HepG2 (cell line): ENCODE measurements around the gene PGGT1B. TPM values are rescaled to one million over a fixed set of nuclear protein-coding genes. Genes with fewer than 3 reads are reported as not detected.

Experiments used
- CBX2 ChIP-seq, 2 experiments: fragments of 200-600 bp in 1 of 2; sonication (generic); formaldehyde crosslinking in 1 of 2; IDR thresholded peaks; 2 replicates each; pipeline versions ENCODE4 v1.7.0 to v1.8.1; 2018 to 2022; ENCODE audit warnings: low read depth in 2 of 2, low read length in 1 of 2, mild to moderate bottlenecking in 1 of 2, missing genetic modification reagents in 1 of 2
- CEBPZ ChIP-seq: IDR thresholded peaks from 2 replicates; pipeline ENCODE4 v1.6.1; 2012; ENCODE audit warnings: low read length, improper control_type of control experiment
- GATAD1 ChIP-seq: IDR thresholded peaks from 2 replicates; pipeline ENCODE4 v1.6.1; 2016; ENCODE audit warnings: missing genetic modification reagents, missing compliant biosample characterization
- HMGXB4 ChIP-seq, 2 experiments: sonication (generic) in 1 of 2; formaldehyde crosslinking in 1 of 2; IDR thresholded peaks; 2 replicates each; pipeline versions ENCODE4 v1.4.0 to v1.6.1; 2018 to 2020; ENCODE audit warnings: missing genetic modification reagents in 2 of 2, borderline replicate concordance in 1 of 2, low read depth in 1 of 2, mild to moderate bottlenecking in 1 of 2, missing biosample characterization in 1 of 2
- LRRFIP1 ChIP-seq: sonication (generic); formaldehyde crosslinking; conservative IDR thresholded peaks from 2 replicates; pipeline ENCODE4 v1.4.0; 2020; ENCODE audit warnings: missing genetic modification reagents
- MIXL1 ChIP-seq: IDR thresholded peaks from 2 replicates; pipeline ENCODE4 v1.6.1; 2016
- POLR2A ChIP-seq, 2 experiments: IDR thresholded peaks; 2 replicates each; pipeline ENCODE4 v1.6.1; 2011; ENCODE audit warnings: low read depth in 2 of 2, low read length in 2 of 2, mild to moderate bottlenecking in 1 of 2, moderate library complexity in 1 of 2; ENCODE audit not compliant: insufficient read depth in 1 of 2
- RELA ChIP-seq: sonication (generic); formaldehyde crosslinking; IDR thresholded peaks from 2 replicates; pipeline ENCODE4 v1.4.0; 2020; ENCODE audit warnings: missing genetic modification reagents
- RFXANK ChIP-seq: IDR thresholded peaks from 2 replicates; pipeline ENCODE4 v1.6.1; 2016
- SNAPC2 ChIP-seq: sonication (generic); formaldehyde crosslinking; IDR thresholded peaks from 2 replicates; pipeline ENCODE4 v1.8.1; 2022; ENCODE audit warnings: mild to moderate bottlenecking, missing genetic modification reagents
- ZBTB3 ChIP-seq: sonication (generic); formaldehyde crosslinking; IDR thresholded peaks from 2 replicates; pipeline ENCODE4 v1.4.0; 2020; ENCODE audit warnings: low read depth, mild to moderate bottlenecking, moderate library complexity, missing genetic modification reagents, borderline replicate concordance
- ZFP1 ChIP-seq: IDR thresholded peaks from 2 replicates; pipeline ENCODE4 v1.6.1; 2016
- ZFP36L1 ChIP-seq: sonication (generic); formaldehyde crosslinking; IDR thresholded peaks from 2 replicates; pipeline ENCODE4 v1.8.0; 2022; ENCODE audit warnings: mild to moderate bottlenecking, missing genetic modification reagents, moderate library complexity
- ZNF33B ChIP-seq: sonication (generic); formaldehyde crosslinking; IDR thresholded peaks from 2 replicates; pipeline ENCODE4 v1.5.1; 2020; ENCODE audit warnings: mild to moderate bottlenecking, missing genetic modification reagents
- ZNF605 ChIP-seq: sonication (generic); formaldehyde crosslinking; IDR thresholded peaks from 2 replicates; pipeline ENCODE4 v1.8.0; 2022; ENCODE audit warnings: mild to moderate bottlenecking, missing genetic modification reagents
- ZNF761 ChIP-seq: sonication (generic); formaldehyde crosslinking; conservative IDR thresholded peaks from 2 replicates; pipeline ENCODE4 v1.4.0; 2020; ENCODE audit warnings: mild to moderate bottlenecking, missing genetic modification reagents
- polyA plus RNA-seq, 8 experiments: library from polyadenylated mRNA; depleted of rRNA in 3 of 8; stranded (reverse) in 7 of 8; unstranded in 1 of 8; fragments of >200 nt; fragmentation: Illumina TruSeq in 4 of 8; extraction: Trizol in 4 of 8; gene quantifications; 2 replicates each; pipeline versions ENCODE4 v1.2.1 to v1.2.3, GENCODE V29; 2011 to 2016; ENCODE audit warnings: low read depth in 4 of 8, missing spikeins in 1 of 8, mixed read lengths in 1 of 8; ENCODE audit not compliant: insufficient read depth in 1 of 8
- total RNA-seq, 5 experiments: library from RNA; depleted of rRNA; stranded (reverse); fragments of >200 nt; fragmentation: Illumina TruSeq; extraction: Trizol; gene quantifications; 2 replicates each; pipeline ENCODE4 v1.2.3, GENCODE V29; 2016; ENCODE audit warnings: low read depth in 1 of 5
- TF ChIP-seq, protein P1 (sequence below): sonication (generic); formaldehyde crosslinking; IDR thresholded peaks from 2 replicates; pipeline ENCODE4 v1.4.0; 2020; ENCODE audit warnings: missing genetic modification reagents, borderline replicate concordance
- TF ChIP-seq, protein P2 (sequence below): sonication (generic); formaldehyde crosslinking; IDR thresholded peaks from 2 replicates; pipeline ENCODE4 v1.4.0; 2020; ENCODE audit warnings: missing genetic modification reagents
- TF ChIP-seq, protein P3 (sequence below): sonication (generic); formaldehyde crosslinking; IDR thresholded peaks from 2 replicates; pipeline ENCODE4 v1.5.0; 2020; ENCODE audit warnings: missing genetic modification reagents, mild to moderate bottlenecking, borderline replicate concordance

Gene PGGT1B
- total and polyA plus RNA-seq, 2 of the 13 experiments (the other 11 are each of a cell fraction or from before 2014, with no cell fraction given) = 2.4 to 42.7 TPM

DNA sequence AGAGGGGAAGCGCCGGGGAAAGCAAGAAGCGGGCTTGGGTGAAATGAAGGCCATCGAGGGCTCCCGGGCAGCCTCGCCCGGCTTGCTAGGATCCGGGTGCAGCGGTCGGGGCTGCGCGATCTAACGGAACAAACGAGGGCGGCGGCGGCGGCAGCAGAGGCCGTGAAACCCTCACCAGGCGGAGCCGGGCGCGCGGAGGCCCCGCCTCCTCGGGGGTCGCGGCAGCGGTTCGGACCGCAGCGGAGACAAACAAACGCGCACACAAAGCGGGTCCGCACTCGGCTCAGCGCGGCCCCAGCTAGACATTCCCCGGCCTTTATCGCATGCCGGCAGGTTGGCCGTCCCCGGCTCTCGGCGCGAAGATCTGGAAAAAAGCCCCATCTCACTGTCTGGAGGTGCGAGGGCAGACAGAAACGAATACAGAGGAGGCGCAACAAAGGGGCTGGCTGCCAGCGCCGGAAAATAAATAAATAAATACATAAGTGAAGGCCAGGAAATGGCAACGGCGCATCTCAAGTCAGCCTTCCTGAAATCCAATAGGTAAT is 82.4 kb downstream of the PGGT1B start (continued):
- TF ChIP-seq ZFP36L1 (CRISPR knock-in tag) = no peak
- TF ChIP-seq, protein P1, sequence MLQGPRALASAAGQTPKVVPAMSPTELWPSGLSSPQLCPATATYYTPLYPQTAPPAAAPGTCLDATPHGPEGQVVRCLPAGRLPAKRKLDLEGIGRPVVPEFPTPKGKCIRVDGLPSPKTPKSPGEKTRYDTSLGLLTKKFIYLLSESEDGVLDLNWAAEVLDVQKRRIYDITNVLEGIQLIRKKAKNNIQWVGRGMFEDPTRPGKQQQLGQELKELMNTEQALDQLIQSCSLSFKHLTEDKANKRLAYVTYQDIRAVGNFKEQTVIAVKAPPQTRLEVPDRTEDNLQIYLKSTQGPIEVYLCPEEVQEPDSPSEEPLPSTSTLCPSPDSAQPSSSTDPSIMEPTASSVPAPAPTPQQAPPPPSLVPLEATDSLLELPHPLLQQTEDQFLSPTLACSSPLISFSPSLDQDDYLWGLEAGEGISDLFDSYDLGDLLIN (CRISPR knock-in tag) = no peak
- no peak for TF ChIP-seq ZNF761 (CRISPR knock-in tag)
- no peak for TF ChIP-seq POLR2A (IDR thresholded peaks at IDR 0.05; ENCODE audit: insufficient read depth in 1 of 2, low read depth in 2 of 2, low read length in 2 of 2)
- TF ChIP-seq RFXANK (CRISPR knock-in tag) = no peak
- TF ChIP-seq CBX2 (IDR thresholded peaks at IDR 0.05; ENCODE audit: low read depth, low read length) = peak; percentile 95; the same call in 1 of the 2 replicates
- TF ChIP-seq CBX2 (CRISPR knock-in tag; IDR thresholded peaks at IDR 0.05; ENCODE audit: low read depth) = peak; percentile 93
- 0 out of 2 replicates have a peak, but pooled peaks have one; percentile 36 for TF ChIP-seq ZNF605 (CRISPR knock-in tag)
- TF ChIP-seq RELA (CRISPR knock-in tag) = no peak
- TF ChIP-seq LRRFIP1 (CRISPR knock-in tag) = no peak
- 0 out of 4 replicates have a peak, but pooled peaks of 1 of the 2 experiments have one; percentile 29 for TF ChIP-seq HMGXB4 (CRISPR knock-in tag; IDR thresholded peaks at IDR 0.05; ENCODE audit: borderline replicate concordance in 1 of 2, low read depth in 1 of 2)
- TF ChIP-seq ZBTB3 (CRISPR knock-in tag) = no peak
- TF ChIP-seq GATAD1 = no peak
- TF ChIP-seq ZFP1 (CRISPR knock-in tag) = no peak
- no peak for TF ChIP-seq ZNF33B
- TF ChIP-seq MIXL1 (CRISPR knock-in tag) = no peak
- no peak for TF ChIP-seq CEBPZ
- TF ChIP-seq, protein P2, sequence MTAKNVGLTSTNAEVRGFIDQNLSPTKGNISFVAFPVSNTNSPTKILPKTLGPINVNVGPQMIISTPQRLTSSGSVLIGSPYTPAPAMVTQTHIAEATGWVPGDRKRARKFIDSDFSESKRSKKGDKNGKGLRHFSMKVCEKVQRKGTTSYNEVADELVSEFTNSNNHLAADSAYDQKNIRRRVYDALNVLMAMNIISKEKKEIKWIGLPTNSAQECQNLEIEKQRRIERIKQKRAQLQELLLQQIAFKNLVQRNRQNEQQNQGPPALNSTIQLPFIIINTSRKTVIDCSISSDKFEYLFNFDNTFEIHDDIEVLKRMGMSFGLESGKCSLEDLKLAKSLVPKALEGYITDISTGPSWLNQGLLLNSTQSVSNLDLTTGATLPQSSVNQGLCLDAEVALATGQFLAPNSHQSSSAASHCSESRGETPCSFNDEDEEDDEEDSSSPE (CRISPR knock-in tag) = peak; percentile 19; the same call in 1 of the 2 replicates
- no peak for TF ChIP-seq SNAPC2 (CRISPR knock-in tag)
- TF ChIP-seq, protein P3, sequence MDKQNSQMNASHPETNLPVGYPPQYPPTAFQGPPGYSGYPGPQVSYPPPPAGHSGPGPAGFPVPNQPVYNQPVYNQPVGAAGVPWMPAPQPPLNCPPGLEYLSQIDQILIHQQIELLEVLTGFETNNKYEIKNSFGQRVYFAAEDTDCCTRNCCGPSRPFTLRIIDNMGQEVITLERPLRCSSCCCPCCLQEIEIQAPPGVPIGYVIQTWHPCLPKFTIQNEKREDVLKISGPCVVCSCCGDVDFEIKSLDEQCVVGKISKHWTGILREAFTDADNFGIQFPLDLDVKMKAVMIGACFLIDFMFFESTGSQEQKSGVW (CRISPR knock-in tag) = no peak
